ENCODE measurements around the gene STRN. TPM values are rescaled to one million over a fixed set of nuclear protein-coding genes. Genes with fewer than 3 reads are reported as not detected.
A peak's percentile ranks its signal among the peaks of the same experiment; 100 is the strongest.

The STRN gene
- total RNA-seq, 2 experiments from 2014 or later = 16.1 to 32.6 TPM

DNA sequence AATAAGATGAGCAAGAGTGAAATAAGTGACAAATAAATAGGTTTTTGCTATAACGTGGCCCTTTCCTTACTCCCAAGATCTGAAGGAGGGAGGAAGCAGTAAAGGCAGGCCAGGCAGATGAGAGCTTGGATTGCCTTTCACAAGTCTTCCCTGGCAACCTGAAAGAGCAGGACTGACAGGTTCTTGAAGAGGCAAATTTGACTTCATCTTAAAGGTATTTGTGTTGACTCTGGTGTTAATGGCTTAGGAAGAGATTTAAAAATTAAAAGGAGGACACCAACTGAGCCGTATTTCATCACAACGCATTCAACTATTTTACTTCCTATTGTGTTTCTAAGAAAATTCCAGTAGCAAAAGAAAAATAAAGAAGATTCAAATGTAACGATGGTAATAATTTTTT is 3.2 kb downstream of the STRN start:
- H3K9me3 ChIP-seq (ENCODE audit: low read length) = no peaks in the 10 kb centered on the region
- peaks cover 43% of the 10 kb centered on the region for H3K79me2 ChIP-seq (ENCODE audit: insufficient read depth, low read depth, low read length)
- no peak for TF ChIP-seq EZH2phosphoT487 (IDR thresholded peaks at IDR 0.05; ENCODE audit: borderline replicate concordance, low read depth, low read length)
- TF ChIP-seq, protein P1, sequence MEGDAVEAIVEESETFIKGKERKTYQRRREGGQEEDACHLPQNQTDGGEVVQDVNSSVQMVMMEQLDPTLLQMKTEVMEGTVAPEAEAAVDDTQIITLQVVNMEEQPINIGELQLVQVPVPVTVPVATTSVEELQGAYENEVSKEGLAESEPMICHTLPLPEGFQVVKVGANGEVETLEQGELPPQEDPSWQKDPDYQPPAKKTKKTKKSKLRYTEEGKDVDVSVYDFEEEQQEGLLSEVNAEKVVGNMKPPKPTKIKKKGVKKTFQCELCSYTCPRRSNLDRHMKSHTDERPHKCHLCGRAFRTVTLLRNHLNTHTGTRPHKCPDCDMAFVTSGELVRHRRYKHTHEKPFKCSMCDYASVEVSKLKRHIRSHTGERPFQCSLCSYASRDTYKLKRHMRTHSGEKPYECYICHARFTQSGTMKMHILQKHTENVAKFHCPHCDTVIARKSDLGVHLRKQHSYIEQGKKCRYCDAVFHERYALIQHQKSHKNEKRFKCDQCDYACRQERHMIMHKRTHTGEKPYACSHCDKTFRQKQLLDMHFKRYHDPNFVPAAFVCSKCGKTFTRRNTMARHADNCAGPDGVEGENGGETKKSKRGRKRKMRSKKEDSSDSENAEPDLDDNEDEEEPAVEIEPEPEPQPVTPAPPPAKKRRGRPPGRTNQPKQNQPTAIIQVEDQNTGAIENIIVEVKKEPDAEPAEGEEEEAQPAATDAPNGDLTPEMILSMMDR (conservative IDR thresholded peaks at IDR 0.05; ENCODE audit: low read length) = no peak
- H4K20me1 ChIP-seq (ENCODE audit: insufficient read depth, low read length) = peaks cover 16% of the 10 kb centered on the region; the same call in 1 of the 2 replicates
- H3K4me1 ChIP-seq (ENCODE audit: insufficient read depth, low read length, poor library complexity, severe bottlenecking) = peaks cover 24% of the 10 kb centered on the region
- CTCF ChIA-PET (ENCODE audit: unreplicated experiment) = no interaction called here
- H2AFZ ChIP-seq (ENCODE audit: low read length) = no peak overlapping the region
- POLR2A ChIA-PET = interaction anchor here (1.1 kb wide), 1 partner anchor 204 kb away, joined by 3 read pairs; no protein-coding TSS in a partner anchor
- intact Hi-C loops (cut with micrococcal nuclease; ENCODE audit: unreplicated experiment) = no loop called here
- no peak overlapping the region for H3K27ac ChIP-seq (ENCODE audit: low read depth, low read length, poor library complexity, severe bottlenecking)
- H3K4me2 ChIP-seq (ENCODE audit: low read length) = no peak overlapping the region
- DNase-seq (ENCODE audit: low spot score) = no peak
- 0 out of 2 replicates have a peak, but pooled peaks cover 4% of the 10 kb centered on the region for H3K36me3 ChIP-seq (ENCODE audit: insufficient read depth, low read length)
- no peak overlapping the region for H3K4me3 ChIP-seq (ENCODE audit: low read depth, low read length, poor library complexity, severe bottlenecking)
- no peaks in the 10 kb centered on the region for H3K9me2 ChIP-seq (ENCODE audit: insufficient read depth, low read length)
- no TSS peak for BruUV-seq (replicated peaks)

- no peak overlapping the region for H3K4me3 ChIP-seq (ENCODE audit: low read depth, low read length, poor library complexity, severe bottlenecking)
- peaks cover 11% of the 10 kb centered on the region for H3K4me1 ChIP-seq (ENCODE audit: insufficient read depth, low read length, poor library complexity, severe bottlenecking)
- no peaks in the 10 kb centered on the region for H3K9me2 ChIP-seq (ENCODE audit: insufficient read depth, low read length)
- H3K27ac ChIP-seq (ENCODE audit: low read depth, low read length, poor library complexity, severe bottlenecking) = no peak overlapping the region
- no peak overlapping the region for H3K4me2 ChIP-seq (ENCODE audit: low read length)
- CTCF ChIA-PET (ENCODE audit: unreplicated experiment) = no interaction called here
- H2AFZ ChIP-seq (ENCODE audit: low read length) = no peak overlapping the region
- H3K79me2 ChIP-seq (ENCODE audit: insufficient read depth, low read depth, low read length) = peaks cover 57% of the 10 kb centered on the region
- TF ChIP-seq, protein P1 (conservative IDR thresholded peaks at IDR 0.05; ENCODE audit: low read length) = no peak
- TF ChIP-seq EZH2phosphoT487 (IDR thresholded peaks at IDR 0.05; ENCODE audit: borderline replicate concordance, low read depth, low read length) = no peak
- POLR2A ChIA-PET = interaction anchor here (0.6 kb wide), 1 partner anchor 627 kb away, joined by 4 read pairs; no protein-coding TSS in a partner anchor
- intact Hi-C loops (cut with micrococcal nuclease; ENCODE audit: unreplicated experiment) = no loop called here
- 0 out of 2 replicates have a peak, but pooled peaks cover 4% of the 10 kb centered on the region for H3K36me3 ChIP-seq (ENCODE audit: insufficient read depth, low read length)
- no TSS peak for BruUV-seq (replicated peaks)
- DNase-seq (ENCODE audit: low spot score) = no peak
- peaks cover 16% of the 10 kb centered on the region; the same call in 1 of the 2 replicates for H4K20me1 ChIP-seq (ENCODE audit: insufficient read depth, low read length)
- H3K9me3 ChIP-seq (ENCODE audit: low read length) = no peaks in the 10 kb centered on the region
These were observed 5.6 kb downstream of the STRN start for GRCh38 chr2:36960773-36961172.

DNA sequence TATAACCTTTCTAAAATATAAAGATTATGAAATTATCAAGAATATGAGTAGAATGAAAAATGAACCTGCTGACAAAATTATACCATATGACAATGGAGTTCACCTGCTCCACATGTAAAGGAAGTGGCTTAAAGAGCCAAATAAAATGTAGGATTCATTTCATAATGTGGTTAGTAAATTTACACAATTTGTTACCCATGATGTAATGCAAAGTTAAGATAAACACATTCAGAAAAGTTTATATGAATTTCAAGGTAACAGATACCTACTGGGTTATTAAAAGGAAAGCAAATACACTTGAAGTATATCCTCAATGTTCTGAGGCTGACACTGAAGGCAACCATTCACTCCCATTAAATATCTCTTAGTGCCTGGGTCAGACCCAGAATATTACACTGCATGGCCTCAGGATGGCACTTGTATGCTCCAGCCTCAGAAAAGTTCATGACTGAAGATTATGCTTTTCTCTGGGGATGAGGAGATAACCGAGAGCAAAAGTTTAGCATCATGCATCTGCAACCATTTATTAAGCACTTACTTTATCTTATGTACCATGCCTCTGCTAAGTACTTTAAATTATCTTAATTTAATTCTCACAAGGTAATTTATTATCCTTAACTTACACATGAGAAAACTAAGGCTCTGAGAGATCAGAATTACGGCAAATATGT is 6.2 kb downstream of the STRN start:
- POLR2A ChIA-PET = interaction anchor here (0.5 to 0.6 kb wide), 2 partner anchors 74 to 429 kb away, joined by 3 to 6 read pairs; no protein-coding TSS in a partner anchor
- Histone ChIP-seq H2AFZ (ENCODE audit: low read length) (no peak overlapping the region), H3K9me3 (ENCODE audit: low read length) (no peaks in the 10 kb centered on the region), H3K4me1 (ENCODE audit: insufficient read depth, low read length, poor library complexity, severe bottlenecking) (peaks cover 10% of the 10 kb centered on the region), H3K36me3 (ENCODE audit: insufficient read depth, low read length) (0 out of 2 replicates have a peak, but pooled peaks cover 4% of the 10 kb centered on the region), H3K9me2 (ENCODE audit: insufficient read depth, low read length) (no peaks in the 10 kb centered on the region), H3K27ac (ENCODE audit: low read depth, low read length, poor library complexity, severe bottlenecking) (no peak overlapping the region), H3K4me2 (ENCODE audit: low read length) (no peak overlapping the region), H4K20me1 (ENCODE audit: insufficient read depth, low read length) (peaks cover 9% of the 10 kb centered on the region; the same call in 1 of the 2 replicates), H3K4me3 (ENCODE audit: low read depth, low read length, poor library complexity, severe bottlenecking) (no peak overlapping the region), H3K79me2 (ENCODE audit: insufficient read depth, low read depth, low read length) (peaks cover 52% of the 10 kb centered on the region)
- CTCF ChIA-PET (ENCODE audit: unreplicated experiment) = no interaction called here
- intact Hi-C loops (cut with micrococcal nuclease; ENCODE audit: unreplicated experiment) = no loop called here
- peak; percentile 8 for DNase-seq (ENCODE audit: low spot score)
- no peak for TF ChIP-seq EZH2phosphoT487 (IDR thresholded peaks at IDR 0.05; ENCODE audit: borderline replicate concordance, low read depth, low read length)
- TF ChIP-seq, protein P1 (conservative IDR thresholded peaks at IDR 0.05; ENCODE audit: low read length) = no peak
- BruUV-seq (replicated peaks) = no TSS peak
